Measurements from ENCODE around the gene MAIP1.

DNA sequence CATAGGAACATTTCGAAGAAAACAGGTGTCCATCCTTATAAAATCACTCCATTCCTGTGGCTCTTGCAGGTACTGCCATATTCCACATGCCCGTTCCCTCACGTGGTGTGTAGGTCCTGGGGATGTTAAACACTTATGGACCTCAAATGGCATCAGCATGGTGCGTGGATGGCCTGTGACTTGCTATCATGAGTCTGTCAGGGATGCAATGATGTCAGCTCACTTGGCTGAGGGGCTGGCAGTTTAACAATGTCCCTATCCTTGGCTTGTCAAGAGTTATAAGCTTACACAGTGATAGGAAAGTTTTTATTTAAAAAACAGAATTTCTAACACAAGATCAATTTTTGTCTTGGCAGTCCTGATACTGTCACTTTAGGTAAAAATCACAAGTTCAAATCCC is 28.8 kb downstream of the MAIP1 start:
- TF ChIP-seq, protein P1, sequence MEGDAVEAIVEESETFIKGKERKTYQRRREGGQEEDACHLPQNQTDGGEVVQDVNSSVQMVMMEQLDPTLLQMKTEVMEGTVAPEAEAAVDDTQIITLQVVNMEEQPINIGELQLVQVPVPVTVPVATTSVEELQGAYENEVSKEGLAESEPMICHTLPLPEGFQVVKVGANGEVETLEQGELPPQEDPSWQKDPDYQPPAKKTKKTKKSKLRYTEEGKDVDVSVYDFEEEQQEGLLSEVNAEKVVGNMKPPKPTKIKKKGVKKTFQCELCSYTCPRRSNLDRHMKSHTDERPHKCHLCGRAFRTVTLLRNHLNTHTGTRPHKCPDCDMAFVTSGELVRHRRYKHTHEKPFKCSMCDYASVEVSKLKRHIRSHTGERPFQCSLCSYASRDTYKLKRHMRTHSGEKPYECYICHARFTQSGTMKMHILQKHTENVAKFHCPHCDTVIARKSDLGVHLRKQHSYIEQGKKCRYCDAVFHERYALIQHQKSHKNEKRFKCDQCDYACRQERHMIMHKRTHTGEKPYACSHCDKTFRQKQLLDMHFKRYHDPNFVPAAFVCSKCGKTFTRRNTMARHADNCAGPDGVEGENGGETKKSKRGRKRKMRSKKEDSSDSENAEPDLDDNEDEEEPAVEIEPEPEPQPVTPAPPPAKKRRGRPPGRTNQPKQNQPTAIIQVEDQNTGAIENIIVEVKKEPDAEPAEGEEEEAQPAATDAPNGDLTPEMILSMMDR (conservative IDR thresholded peaks at IDR 0.05 in 1 of 2, IDR thresholded peaks at IDR 0.05 in 1 of 2; ENCODE audit: low read depth in 1 of 2, low read length in 2 of 2) = no peak
- TF ChIP-seq EZH2 (IDR thresholded peaks at IDR 0.05; ENCODE audit: low read length, missing control alignments) = no peak

Measured in fibroblast of lung (primary cell).